Measurements from ENCODE around the gene BEGAIN. TPM values are rescaled to one million over a fixed set of nuclear protein-coding genes. Genes with fewer than 3 reads are reported as not detected.

Gene BEGAIN
- total RNA-seq, 1 donor from 2014 or later, result 0.54 TPM

GRCh38 chr14:100615736-100616695 lies 28.8 kb upstream of the BEGAIN start:
- Histone ChIP-seq H3K36me3 (ENCODE audit: insufficient read depth, low read length) (no peaks in the 10 kb centered on the region), H3K27ac (ENCODE audit: low read depth, low read length) (no peak overlapping the region), H2AFZ (ENCODE audit: low read depth, low read length) (no peak overlapping the region), H3K4me1 (ENCODE audit: insufficient read depth, low read length) (peaks cover 6% of the 10 kb centered on the region), H3K9me3 (ENCODE audit: insufficient read depth, low read depth, low read length) (no peaks in the 10 kb centered on the region), H3K79me2 (ENCODE audit: insufficient read depth, low read length) (no peaks in the 10 kb centered on the region), H3K27me3 (ENCODE audit: insufficient read depth, low read length) (peaks cover 26% of the 10 kb centered on the region), H3K4me2 (ENCODE audit: low read length) (no peak overlapping the region), H4K20me1 (ENCODE audit: insufficient read depth, low read length) (no peaks in the 10 kb centered on the region), H3K9ac (ENCODE audit: low read length) (no peak overlapping the region), H3K4me3 (ENCODE audit: insufficient read depth, low read depth, low read length) (no peak overlapping the region)
- peaks cover 39% of the 10 kb centered on the region for H3K27me3 Mint-ChIP-seq (ENCODE audit: low read depth, unreplicated experiment)
- H3K4me3 Mint-ChIP-seq (ENCODE audit: unreplicated experiment), result no peak overlapping the region
- H3K27ac Mint-ChIP-seq (ENCODE audit: unreplicated experiment), result no peak overlapping the region
- H3K36me3 Mint-ChIP-seq (ENCODE audit: low read depth, unreplicated experiment), result no peaks in the 10 kb centered on the region
- FAIRE-seq (no peak), DNase-seq (ENCODE audit: low read depth) (no peak)
- H3K4me1 Mint-ChIP-seq (ENCODE audit: low read depth, unreplicated experiment), result no peaks in the 10 kb centered on the region
- TF ChIP-seq EZH2 (IDR thresholded peaks at IDR 0.05; ENCODE audit: insufficient read depth, low read length) (no peak), CTCF (IDR thresholded peaks at IDR 0.05; ENCODE audit: insufficient read depth, low read depth, low read length) (no peak)
- peaks cover 2% of the 10 kb centered on the region for H3K9me3 Mint-ChIP-seq (ENCODE audit: unreplicated experiment)

GRCh38 chr14:100614803-100615202 lies 27.6 kb upstream of the BEGAIN start:
- no peaks in the 10 kb centered on the region for H3K36me3 Mint-ChIP-seq (ENCODE audit: low read depth, unreplicated experiment)
- Histone ChIP-seq H3K27ac (ENCODE audit: low read depth, low read length) (no peak overlapping the region), H3K4me2 (ENCODE audit: low read length) (no peak overlapping the region), H3K4me3 (ENCODE audit: insufficient read depth, low read depth, low read length) (no peak overlapping the region), H3K9me3 (ENCODE audit: insufficient read depth, low read depth, low read length) (no peaks in the 10 kb centered on the region), H4K20me1 (ENCODE audit: insufficient read depth, low read length) (no peaks in the 10 kb centered on the region), H3K9ac (ENCODE audit: low read length) (no peak overlapping the region), H3K36me3 (ENCODE audit: insufficient read depth, low read length) (no peaks in the 10 kb centered on the region), H3K27me3 (ENCODE audit: insufficient read depth, low read length) (peaks cover 26% of the 10 kb centered on the region), H3K79me2 (ENCODE audit: insufficient read depth, low read length) (no peaks in the 10 kb centered on the region), H2AFZ (ENCODE audit: low read depth, low read length) (no peak overlapping the region), H3K4me1 (ENCODE audit: insufficient read depth, low read length) (peaks cover 6% of the 10 kb centered on the region)
- peaks cover 30% of the 10 kb centered on the region for H3K27me3 Mint-ChIP-seq (ENCODE audit: low read depth, unreplicated experiment)
- no peak overlapping the region for H3K27ac Mint-ChIP-seq (ENCODE audit: unreplicated experiment)
- FAIRE-seq (no peak), DNase-seq (ENCODE audit: low read depth) (no peak)
- TF ChIP-seq EZH2 (IDR thresholded peaks at IDR 0.05; ENCODE audit: insufficient read depth, low read length), result no peak
- no peak for TF ChIP-seq CTCF (IDR thresholded peaks at IDR 0.05; ENCODE audit: insufficient read depth, low read depth, low read length)
- H3K4me3 Mint-ChIP-seq (ENCODE audit: unreplicated experiment), result no peak overlapping the region
- peaks cover 2% of the 10 kb centered on the region for H3K9me3 Mint-ChIP-seq (ENCODE audit: unreplicated experiment)
- H3K4me1 Mint-ChIP-seq (ENCODE audit: low read depth, unreplicated experiment), result no peaks in the 10 kb centered on the region

- H3K27me3 Mint-ChIP-seq (ENCODE audit: low read depth, unreplicated experiment), result peaks cover 14% of the 10 kb centered on the region
- no peaks in the 10 kb centered on the region for H3K4me1 Mint-ChIP-seq (ENCODE audit: low read depth, unreplicated experiment)
- DNase-seq (ENCODE audit: low read depth), result no peak
- Histone ChIP-seq H3K36me3 (ENCODE audit: insufficient read depth, low read length) (no peaks in the 10 kb centered on the region), H3K79me2 (ENCODE audit: insufficient read depth, low read length) (no peaks in the 10 kb centered on the region), H3K9ac (ENCODE audit: low read length) (no peak overlapping the region), H3K27me3 (ENCODE audit: insufficient read depth, low read length) (peaks cover 11% of the 10 kb centered on the region), H4K20me1 (ENCODE audit: insufficient read depth, low read length) (no peaks in the 10 kb centered on the region), H3K4me2 (ENCODE audit: low read length) (no peak overlapping the region), H3K27ac (ENCODE audit: low read depth, low read length) (no peak overlapping the region), H3K9me3 (ENCODE audit: insufficient read depth, low read depth, low read length) (no peaks in the 10 kb centered on the region), H3K4me3 (ENCODE audit: insufficient read depth, low read depth, low read length) (no peak overlapping the region), H3K4me1 (ENCODE audit: insufficient read depth, low read length) (peaks cover 6% of the 10 kb centered on the region), H2AFZ (ENCODE audit: low read depth, low read length) (no peak overlapping the region)
- no peak for FAIRE-seq
- TF ChIP-seq EZH2 (IDR thresholded peaks at IDR 0.05; ENCODE audit: insufficient read depth, low read length) (no peak), CTCF (IDR thresholded peaks at IDR 0.05; ENCODE audit: insufficient read depth, low read depth, low read length) (no peak)
- peaks cover 2% of the 10 kb centered on the region for H3K9me3 Mint-ChIP-seq (ENCODE audit: unreplicated experiment)
- H3K4me3 Mint-ChIP-seq (ENCODE audit: unreplicated experiment), result no peak overlapping the region
- no peaks in the 10 kb centered on the region for H3K36me3 Mint-ChIP-seq (ENCODE audit: low read depth, unreplicated experiment)
- no peak overlapping the region for H3K27ac Mint-ChIP-seq (ENCODE audit: unreplicated experiment)
Observed at GRCh38 chr14:100612986-100613385, 25.8 kb upstream of the BEGAIN start.

All from astrocyte (in vitro differentiated cells and primary cell).